ENCODE data around the gene FREM2. TPM values are rescaled to one million over a fixed set of nuclear protein-coding genes. Genes with fewer than 3 reads are reported as not detected.

Gene FREM2
- total RNA-seq, 1 donor = not detected

DNA sequence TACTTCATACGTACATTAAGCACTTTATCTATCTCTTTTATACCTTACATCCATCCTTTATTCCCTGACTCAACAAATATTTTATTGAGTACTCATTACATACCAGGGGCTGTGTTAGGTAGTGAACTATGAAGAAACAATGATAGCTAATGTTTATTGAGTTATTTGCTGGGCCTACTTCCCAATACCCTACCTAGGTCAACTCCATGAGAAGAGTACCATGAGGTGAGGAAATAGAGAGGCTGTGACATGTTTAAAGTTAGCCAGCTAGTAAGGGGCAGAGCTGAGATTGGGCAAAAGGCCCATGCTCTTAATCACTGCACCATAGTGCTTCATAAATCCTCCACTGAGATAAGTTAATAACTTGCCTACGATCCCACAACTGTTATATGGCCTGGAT, 79.9 kb downstream of the FREM2 start:
- Histone ChIP-seq H3K27me3 (ENCODE audit: insufficient read depth, low read length) (no peaks in the 10 kb centered on the region), H3K9me3 (ENCODE audit: low read depth, low read length) (no peaks in the 10 kb centered on the region), H3K4me3 (ENCODE audit: low read length) (no peak overlapping the region), H3K4me1 (ENCODE audit: insufficient read depth, low read length) (no peaks in the 10 kb centered on the region)

DNA sequence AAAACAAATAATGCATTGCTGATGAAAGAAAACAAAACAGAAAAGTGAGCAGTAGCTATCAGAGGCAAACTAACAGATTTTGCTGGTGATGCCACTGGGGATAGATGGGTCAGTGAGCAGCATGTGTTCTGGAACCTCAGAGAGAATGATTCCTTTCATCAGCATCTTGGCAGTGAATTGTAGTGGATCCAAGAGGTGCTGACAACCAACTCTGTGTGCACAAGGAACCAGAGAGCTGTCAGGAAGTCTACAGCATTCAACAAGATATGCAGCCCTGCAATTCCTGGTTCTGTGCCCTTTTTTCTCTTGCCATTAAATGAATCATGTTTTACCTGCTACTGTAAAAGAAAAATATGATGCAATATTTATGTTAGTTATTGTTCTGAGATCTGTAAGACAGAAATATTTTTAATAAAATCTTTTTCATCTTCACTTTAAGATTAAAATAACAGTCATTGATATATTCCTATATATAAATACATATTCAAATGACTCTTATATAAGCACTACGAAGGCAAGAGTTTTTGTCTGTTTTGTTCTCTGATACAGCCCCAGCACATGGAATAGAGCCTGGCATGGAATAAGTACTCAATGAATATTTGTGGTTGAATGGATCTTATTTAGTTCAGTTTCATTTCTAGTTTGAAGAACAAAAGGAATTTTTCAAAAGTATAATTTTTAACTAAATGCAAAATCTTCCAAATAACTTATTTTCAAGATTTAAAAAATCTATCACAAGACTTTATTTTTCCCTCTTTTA, 80.8 kb downstream of the FREM2 start:
- H3K4me1 ChIP-seq (ENCODE audit: insufficient read depth, low read length) = no peaks in the 10 kb centered on the region
- no peaks in the 10 kb centered on the region for H3K27me3 ChIP-seq (ENCODE audit: insufficient read depth, low read length)
- H3K9me3 ChIP-seq (ENCODE audit: low read depth, low read length) = no peaks in the 10 kb centered on the region
- H3K4me3 ChIP-seq (ENCODE audit: low read length) = no peak overlapping the region

DNA sequence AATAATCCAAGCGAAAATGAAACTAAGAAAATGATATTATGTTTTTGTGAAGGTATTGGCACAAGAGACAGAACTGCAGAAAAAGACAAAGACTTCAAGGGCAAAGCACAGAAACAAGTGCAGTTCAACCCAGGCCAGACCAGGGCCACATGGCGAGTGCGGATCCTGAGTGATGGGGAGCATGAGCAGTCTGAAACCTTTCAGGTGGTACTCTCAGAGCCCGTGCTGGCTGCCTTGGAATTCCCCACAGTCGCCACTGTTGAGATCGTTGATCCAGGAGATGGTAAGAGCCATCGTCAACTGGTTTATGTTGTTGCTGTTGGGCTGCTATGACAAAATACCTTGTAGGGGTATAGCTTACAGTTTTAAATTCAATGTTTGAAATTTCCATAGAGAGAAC, 82.6 kb downstream of the FREM2 start:
- H3K9me3 ChIP-seq (ENCODE audit: low read depth, low read length) = no peaks in the 10 kb centered on the region
- H3K27me3 ChIP-seq (ENCODE audit: insufficient read depth, low read length) = no peaks in the 10 kb centered on the region
- no peak overlapping the region for H3K4me3 ChIP-seq (ENCODE audit: low read length)
- H3K4me1 ChIP-seq (ENCODE audit: insufficient read depth, low read length) = no peaks in the 10 kb centered on the region

DNA sequence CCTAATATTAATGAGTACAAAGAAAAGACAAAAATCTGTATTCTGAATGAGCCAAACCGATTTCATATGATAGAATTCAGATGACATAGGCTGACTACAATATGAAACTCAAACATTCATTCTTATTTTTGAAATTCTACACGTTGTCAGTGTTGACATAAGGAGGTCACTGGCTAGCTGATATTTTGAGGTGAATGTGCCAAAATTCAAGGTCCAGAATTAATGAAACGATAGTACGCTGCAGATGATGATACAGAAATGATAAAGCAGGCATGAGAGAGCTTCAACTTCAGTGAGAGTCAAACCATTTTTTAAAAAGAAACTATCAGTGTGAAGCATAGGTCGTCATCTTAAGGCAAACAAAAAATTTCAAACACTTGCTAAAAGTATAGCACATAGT, 88.2 kb downstream of the FREM2 start:
- H3K4me1 ChIP-seq (ENCODE audit: insufficient read depth, low read length) = no peaks in the 10 kb centered on the region

DNA sequence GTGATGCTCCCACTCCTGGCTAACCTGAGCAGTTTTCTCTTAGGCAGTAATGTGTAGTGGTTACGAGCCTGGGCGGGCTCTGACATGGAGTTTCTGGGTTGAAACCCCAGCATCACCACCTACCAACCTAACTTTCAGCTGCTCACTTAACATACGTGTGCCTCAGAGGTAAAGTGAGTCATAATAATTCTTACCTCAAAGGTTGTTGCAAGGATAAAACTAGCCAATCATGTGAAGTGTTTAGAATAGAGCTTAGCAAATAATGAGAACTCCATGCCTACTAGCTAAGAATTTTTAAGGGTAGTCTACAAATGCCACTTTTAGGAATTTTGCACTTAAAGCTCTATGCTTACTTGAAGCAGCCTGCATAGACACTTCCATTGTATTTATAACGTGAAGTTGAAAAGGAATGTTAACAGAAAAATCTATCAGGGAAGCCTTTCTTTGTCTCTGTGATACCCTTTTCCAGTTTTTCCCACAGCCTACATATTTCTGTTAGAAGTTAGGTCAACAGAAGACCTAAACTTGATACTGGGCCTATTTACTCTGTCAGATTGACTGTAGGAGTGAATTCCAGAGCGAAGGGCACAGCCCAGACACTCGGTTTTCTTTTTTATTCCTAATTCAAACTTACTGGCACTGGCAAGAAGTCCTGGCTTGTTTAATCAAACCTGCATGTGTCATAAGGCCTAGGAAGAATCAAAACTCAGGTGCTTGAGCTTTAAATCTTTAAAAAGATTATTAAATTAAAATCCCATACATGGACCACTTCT, 90.7 kb downstream of the FREM2 start:
- Histone ChIP-seq H3K4me1 (ENCODE audit: insufficient read depth, low read length) (no peaks in the 10 kb centered on the region), H3K4me3 (ENCODE audit: low read length) (no peak overlapping the region), H3K27me3 (ENCODE audit: insufficient read depth, low read length) (no peaks in the 10 kb centered on the region), H3K9me3 (ENCODE audit: low read depth, low read length) (no peaks in the 10 kb centered on the region)

More for the DNA sequence above, 88.2 kb downstream of the FREM2 start:
- H3K4me3 ChIP-seq (ENCODE audit: low read length) = no peak overlapping the region
- H3K9me3 ChIP-seq (ENCODE audit: low read depth, low read length) = no peaks in the 10 kb centered on the region
- H3K27me3 ChIP-seq (ENCODE audit: insufficient read depth, low read length) = no peaks in the 10 kb centered on the region

DNA sequence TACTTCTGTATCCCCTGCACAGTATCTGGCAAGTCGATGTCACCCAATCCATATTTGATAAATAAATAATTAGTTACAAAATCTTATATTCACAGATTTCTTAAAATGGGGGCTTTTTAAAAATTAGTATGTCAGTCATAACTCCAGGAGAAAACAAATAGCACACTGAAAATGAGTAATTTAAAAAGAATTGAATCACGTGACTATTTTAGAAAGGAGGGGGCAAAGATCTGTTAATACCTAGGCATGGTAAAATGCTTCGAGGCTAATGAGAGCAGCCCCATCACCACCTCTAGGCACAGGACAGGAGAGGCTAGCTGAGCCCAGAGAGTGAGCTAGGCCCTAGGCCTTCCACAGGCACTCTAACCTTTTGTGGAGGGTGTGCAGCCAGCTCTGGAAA, 94.7 kb downstream of the FREM2 start:
- H3K4me3 ChIP-seq (ENCODE audit: low read length) = no peak overlapping the region
- no peaks in the 10 kb centered on the region for H3K27me3 ChIP-seq (ENCODE audit: insufficient read depth, low read length)
- H3K4me1 ChIP-seq (ENCODE audit: insufficient read depth, low read length) = no peaks in the 10 kb centered on the region
- no peaks in the 10 kb centered on the region for H3K9me3 ChIP-seq (ENCODE audit: low read depth, low read length)

DNA sequence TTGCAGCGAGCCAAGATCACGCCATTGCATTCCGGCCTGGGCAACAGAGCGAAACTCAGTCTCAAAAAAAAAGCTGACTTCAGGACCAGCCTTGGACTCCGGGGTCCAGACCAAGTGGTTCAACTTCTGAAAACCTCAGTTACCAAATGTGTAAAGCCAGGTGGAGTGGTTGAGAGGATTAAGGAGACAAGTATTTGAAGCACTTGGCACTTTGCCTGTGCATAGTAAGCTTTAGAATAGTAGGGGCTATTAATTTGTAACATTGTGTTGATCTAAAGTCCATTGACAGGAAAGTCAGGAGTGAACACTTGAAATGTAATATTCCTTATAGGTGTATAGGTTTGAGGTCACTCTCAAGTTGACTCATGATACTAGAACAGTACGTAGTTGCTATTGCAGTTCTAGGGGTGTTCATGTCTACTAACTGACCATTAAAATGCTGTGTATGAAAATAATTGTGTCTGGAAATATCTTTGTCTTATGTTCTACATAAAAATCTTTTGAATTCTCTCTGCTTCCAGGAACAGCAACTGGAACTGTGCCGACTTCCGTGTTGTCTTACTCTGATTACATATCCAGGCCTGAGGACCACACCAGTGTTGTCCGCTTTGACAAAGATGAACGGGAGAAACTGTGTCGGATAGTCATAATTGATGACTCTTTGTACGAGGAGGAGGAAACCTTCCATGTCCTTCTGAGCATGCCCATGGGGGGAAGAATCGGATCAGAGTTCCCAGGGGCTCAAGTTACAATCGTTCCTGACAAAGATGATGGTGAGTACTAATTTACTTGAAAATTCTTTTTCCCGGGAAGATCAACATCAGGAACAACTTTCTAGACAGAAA, 97.4 kb downstream of the FREM2 start:
- H3K4me1 ChIP-seq (ENCODE audit: insufficient read depth, low read length) = no peaks in the 10 kb centered on the region
- H3K4me3 ChIP-seq (ENCODE audit: low read length) = no peak overlapping the region
- no peaks in the 10 kb centered on the region for H3K27me3 ChIP-seq (ENCODE audit: insufficient read depth, low read length)
- no peaks in the 10 kb centered on the region for H3K9me3 ChIP-seq (ENCODE audit: low read depth, low read length)

GRCh38 chr13:38785042-38785441, 98.2 kb downstream of the FREM2 start:
- Histone ChIP-seq H3K4me1 (ENCODE audit: insufficient read depth, low read length) (no peaks in the 10 kb centered on the region), H3K9me3 (ENCODE audit: low read depth, low read length) (no peaks in the 10 kb centered on the region), H3K27me3 (ENCODE audit: insufficient read depth, low read length) (no peaks in the 10 kb centered on the region), H3K4me3 (ENCODE audit: low read length) (no peak overlapping the region)

DNA sequence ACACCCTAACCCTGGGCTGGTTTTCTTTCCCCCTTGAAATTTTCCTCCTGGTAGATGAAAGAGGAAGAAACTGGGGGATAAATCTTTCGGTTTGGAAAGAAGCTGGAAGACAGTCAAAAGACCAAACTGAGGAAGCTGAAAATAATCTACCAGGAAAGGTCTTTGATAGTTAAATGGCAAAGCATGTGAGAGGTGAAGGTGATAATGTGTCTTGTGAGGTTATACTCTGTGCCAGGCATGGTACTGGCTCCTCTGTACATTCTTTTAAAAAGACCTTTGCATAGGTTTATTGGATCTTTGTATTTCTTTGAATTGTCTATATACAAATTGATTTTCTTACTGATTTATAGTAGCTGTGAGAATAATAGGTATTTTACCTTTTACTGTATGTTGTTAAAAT, 98.6 kb downstream of the FREM2 start:
- Histone ChIP-seq H3K27me3 (ENCODE audit: insufficient read depth, low read length) (no peaks in the 10 kb centered on the region), H3K4me3 (ENCODE audit: low read length) (no peak overlapping the region), H3K9me3 (ENCODE audit: low read depth, low read length) (no peaks in the 10 kb centered on the region), H3K4me1 (ENCODE audit: insufficient read depth, low read length) (no peaks in the 10 kb centered on the region)

GRCh38 chr13:38787550-38787949, 100.7 kb downstream of the FREM2 start:
- Histone ChIP-seq H3K4me1 (ENCODE audit: insufficient read depth, low read length) (no peaks in the 10 kb centered on the region), H3K9me3 (ENCODE audit: low read depth, low read length) (no peaks in the 10 kb centered on the region), H3K4me3 (ENCODE audit: low read length) (no peak overlapping the region), H3K27me3 (ENCODE audit: insufficient read depth, low read length) (no peaks in the 10 kb centered on the region)

DNA sequence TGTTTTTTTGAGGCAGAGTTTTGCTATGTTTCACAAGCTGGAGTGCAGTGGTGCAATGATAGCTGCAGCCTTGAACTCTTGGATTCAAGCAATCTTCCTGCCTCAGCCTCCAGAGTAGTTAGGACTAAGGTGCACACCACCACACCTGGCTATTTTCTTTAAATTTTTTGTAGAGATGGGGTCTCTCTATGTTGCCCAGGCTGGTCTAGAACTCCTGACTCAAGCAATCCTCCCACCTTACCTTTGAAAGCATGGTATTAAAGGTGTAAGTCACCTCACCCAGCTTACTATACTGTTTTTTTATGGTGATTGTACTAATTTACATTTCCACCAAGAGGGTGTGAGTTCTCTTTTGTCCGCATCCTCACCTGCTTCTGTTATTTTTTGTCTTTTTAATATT, 110.0 kb downstream of the FREM2 start:
- Histone ChIP-seq H3K4me1 (ENCODE audit: insufficient read depth, low read length) (no peaks in the 10 kb centered on the region), H3K4me3 (ENCODE audit: low read length) (no peak overlapping the region), H3K27me3 (ENCODE audit: insufficient read depth, low read length) (no peaks in the 10 kb centered on the region), H3K9me3 (ENCODE audit: low read depth, low read length) (peaks cover 7% of the 10 kb centered on the region)

DNA sequence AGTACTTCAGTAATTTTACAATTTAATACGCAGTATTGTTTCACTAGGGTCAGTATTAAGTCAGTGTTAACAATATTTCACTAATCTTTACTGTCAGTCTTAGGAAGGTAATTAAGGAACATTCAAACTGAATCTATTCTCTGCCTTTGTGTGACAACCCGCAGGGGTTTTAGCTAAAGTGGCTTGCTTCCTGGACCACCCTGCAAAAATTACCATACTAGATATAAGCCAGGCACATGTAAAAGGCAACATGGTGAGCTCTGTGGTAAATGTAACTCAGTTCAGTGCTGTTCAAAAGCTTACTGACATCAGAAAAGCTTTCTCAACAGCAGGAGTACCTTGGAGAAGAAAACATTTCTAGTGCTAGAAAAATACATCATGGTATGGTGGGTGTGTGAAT, 116.7 kb downstream of the FREM2 start:
- H3K9me3 ChIP-seq (ENCODE audit: low read depth, low read length) = peaks cover 4% of the 10 kb centered on the region
- no peaks in the 10 kb centered on the region for H3K27me3 ChIP-seq (ENCODE audit: insufficient read depth, low read length)
- H3K4me3 ChIP-seq (ENCODE audit: low read length) = no peak overlapping the region
- H3K4me1 ChIP-seq (ENCODE audit: insufficient read depth, low read length) = no peaks in the 10 kb centered on the region

- Histone ChIP-seq H3K4me1 (ENCODE audit: insufficient read depth, low read length) (no peaks in the 10 kb centered on the region), H3K4me3 (ENCODE audit: low read length) (no peak overlapping the region), H3K9me3 (ENCODE audit: low read depth, low read length) (peaks cover 7% of the 10 kb centered on the region), H3K27me3 (ENCODE audit: insufficient read depth, low read length) (no peaks in the 10 kb centered on the region)
Measured at GRCh38 chr13:38804061-38804460, 117.2 kb downstream of the FREM2 start.

GRCh38 chr13:38804536-38804935, 117.7 kb downstream of the FREM2 start:
- Histone ChIP-seq H3K9me3 (ENCODE audit: low read depth, low read length) (peaks cover 12% of the 10 kb centered on the region), H3K4me3 (ENCODE audit: low read length) (no peak overlapping the region), H3K4me1 (ENCODE audit: insufficient read depth, low read length) (no peaks in the 10 kb centered on the region), H3K27me3 (ENCODE audit: insufficient read depth, low read length) (no peaks in the 10 kb centered on the region)

DNA sequence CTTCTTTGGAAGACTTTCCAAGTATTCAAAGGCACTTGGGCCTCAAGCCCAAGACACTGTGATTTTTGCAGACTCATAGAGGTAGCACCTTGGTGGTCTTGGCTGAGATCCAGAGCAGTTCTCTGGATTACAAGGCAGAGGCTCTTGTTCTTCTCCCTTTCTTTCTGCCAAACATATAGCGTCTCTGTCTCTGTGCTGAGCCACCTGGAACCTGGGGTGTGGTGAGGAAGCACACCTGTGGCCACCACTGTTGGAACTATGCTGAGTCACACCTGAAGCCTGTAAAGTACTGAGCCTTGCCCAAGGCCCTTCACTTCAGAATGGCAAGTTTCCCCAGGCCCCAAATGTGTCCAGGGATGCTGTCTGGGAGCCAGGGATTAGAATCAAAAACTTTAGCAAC, 127.5 kb downstream of the FREM2 start:
- no peaks in the 10 kb centered on the region for H3K27me3 ChIP-seq (ENCODE audit: insufficient read depth, low read length)
- H3K9me3 ChIP-seq (ENCODE audit: low read depth, low read length) = peaks cover 23% of the 10 kb centered on the region
- no peak overlapping the region for H3K4me3 ChIP-seq (ENCODE audit: low read length)
- H3K4me1 ChIP-seq (ENCODE audit: insufficient read depth, low read length) = no peaks in the 10 kb centered on the region
